Activated naive CD4-positive, alpha-beta T cell treated with Interleukin-2 at 50 U/mL for 16 hours (primary cell): ENCODE measurements around the gene MARK3.

ENCODE experiments used
- DNase-seq: peaks from one replicate; pipeline ENCODE4 v3.0.0-alpha.2; 2020

Gene MARK3

DNA sequence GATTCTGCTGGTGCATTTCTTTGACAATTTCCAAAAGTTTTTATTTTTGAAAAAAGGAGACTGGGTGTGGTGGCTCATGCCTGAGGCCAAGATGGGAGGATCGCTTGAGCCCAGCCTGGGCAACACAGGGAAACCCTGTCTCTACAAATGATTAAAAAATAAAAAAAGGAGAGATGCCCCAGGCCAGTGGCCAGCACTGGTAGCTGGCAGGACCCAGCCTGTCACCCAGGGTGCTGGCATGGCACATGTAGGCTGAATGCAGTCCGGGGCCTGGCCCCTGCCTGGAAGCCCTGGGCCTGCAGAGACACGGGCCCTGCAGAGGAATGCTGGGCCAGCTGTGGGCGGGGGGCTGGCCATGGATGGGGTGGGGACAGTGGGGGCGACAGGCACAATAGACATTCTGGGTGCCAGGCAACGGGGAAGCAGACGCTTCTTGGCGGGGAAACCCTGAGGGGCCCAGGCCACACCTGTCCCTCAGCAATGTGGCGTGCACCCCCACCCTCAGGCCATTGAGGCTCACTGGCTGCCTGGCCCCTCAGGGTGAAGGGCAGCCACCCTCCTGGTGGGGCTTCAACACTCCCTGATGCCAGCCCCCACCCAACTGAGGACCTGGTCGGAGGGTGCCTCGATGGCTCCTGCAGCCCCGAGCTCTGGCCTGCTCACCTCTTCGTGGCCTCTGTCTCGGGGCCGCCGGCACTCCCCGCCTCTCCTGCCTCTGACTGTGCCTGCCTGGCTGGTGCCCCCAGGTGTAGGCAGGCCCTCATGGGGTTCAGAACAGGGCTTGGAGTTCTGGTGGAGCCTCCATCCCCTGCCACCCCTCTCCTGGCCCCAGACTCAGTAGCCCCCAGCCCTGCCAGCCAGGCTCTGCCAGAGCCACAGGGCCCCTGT lies 155.8 kb downstream of the MARK3 start:
- no peak for DNase-seq

DNA sequence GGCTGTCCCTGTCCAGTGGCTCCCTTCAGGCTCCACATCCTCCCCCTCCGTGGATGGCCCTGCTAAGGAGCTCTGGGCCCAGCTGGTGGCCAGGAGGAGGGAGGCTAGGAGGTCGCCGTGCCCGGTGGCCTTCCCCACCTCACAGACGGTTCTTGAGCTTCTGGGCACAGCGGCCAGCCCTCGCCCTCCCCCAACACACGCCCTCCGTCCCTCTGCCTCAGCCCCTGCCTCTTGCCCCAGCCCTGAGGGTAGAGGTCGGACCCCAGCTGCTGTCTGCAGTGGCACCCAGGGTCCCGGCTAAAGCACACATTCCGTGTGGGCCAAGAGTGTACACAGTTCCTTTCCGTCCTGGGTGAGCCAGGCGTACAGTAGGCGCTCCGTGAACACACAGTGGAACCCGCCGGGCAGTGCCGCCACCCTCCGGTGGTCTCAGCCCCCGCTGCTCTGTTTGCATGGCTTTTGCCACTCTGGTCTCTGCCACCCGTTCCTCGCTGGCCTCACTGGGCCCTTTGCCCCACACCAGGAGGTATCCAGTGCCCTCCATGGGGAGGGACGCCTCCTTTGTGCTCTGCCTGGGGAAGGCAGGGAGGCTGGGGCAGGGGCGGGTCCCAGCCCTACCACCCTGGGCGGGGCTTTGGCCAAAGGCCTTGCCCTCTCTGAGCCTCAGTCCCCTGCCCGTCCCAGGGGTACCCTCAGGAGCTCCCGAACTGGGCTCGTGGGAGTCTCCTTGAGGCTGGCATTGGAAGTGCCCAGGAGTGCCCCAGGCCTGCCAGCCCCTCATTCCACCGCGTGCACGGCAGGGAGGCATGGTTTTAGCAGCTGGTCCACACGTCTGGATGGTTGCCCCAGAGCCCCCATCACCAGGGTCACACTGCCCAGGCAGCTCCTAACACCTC lies 156.7 kb downstream of the MARK3 start:
- no peak for DNase-seq

DNA sequence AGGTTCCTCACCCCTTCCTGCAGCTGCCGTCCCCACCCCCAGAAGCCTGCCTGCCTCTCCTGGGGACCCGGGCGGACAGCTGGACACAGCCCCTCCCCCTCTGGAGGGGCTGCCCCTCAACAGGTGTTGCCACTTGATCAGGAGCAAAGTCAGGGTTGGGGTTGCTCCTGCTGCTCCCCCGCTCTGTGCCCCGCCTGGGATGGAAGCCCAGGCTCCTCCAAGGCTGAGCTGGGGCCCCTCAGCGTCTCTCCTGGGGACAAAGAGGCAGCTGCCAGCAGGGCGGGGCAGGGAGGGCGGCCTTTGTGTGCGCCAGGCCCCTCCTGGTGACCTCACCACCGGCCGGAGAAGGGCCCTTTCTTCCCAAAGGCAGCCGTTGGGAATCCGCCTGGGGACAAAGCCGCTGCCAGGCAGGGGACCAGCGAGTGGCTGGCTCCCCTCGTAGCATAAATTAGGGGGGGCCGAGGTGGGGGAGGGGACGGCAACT lies 157.4 kb downstream of the MARK3 start:
- no peak for DNase-seq

DNA sequence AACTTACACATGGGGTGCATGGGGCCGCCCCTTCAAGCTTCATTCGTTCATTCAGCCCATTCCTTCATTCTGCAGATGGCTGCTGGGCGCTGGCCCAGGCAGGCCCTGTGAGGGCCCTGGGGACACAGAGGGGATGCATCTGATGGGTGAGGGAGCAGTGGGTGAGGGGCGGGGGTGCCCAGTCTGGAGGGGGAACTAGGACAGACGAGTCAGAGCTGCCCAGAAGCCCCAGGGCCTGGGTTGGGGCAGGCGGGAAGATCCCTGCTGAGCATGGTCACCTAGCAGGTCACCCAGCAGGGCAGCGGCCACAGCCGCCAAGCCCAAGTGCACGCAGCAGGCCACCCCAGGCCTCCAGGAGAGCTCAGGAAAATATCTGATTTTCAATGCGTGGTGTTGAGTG lies 157.9 kb downstream of the MARK3 start:
- DNase-seq, result no peak

DNA sequence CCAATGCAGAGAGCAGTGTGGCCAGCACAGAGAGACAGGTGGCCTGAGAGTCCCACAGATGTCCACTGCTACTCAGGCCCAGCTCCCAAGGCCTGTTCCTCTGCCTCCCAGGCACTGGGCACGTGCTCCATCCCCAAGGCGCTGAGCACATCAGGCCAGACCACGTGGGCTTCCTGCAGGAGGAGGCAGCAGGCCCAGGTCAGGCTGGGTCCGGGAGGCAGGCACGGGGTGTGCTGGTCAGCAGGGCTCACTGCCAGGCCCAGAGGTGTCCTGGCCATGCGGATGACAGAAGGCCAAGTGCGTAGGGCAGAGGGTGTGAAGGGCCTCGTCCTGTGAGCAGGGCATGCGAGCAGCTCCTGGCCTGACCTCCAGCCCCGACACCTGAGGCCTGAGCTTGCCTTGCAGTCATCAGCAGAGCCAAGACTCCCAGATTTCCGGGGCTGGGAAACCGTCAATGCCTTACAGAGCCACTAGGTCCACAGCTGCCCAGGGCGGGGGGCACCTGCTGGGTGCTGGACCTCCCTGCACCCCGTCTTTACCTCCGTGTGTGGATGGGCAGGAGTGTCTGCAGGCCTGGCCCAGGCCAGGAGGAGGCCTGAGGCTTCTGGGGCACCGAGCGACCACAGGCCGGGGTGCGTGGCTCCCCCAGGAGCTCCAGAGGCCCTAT lies 158.6 kb downstream of the MARK3 start:
- DNase-seq, result no peak

DNA sequence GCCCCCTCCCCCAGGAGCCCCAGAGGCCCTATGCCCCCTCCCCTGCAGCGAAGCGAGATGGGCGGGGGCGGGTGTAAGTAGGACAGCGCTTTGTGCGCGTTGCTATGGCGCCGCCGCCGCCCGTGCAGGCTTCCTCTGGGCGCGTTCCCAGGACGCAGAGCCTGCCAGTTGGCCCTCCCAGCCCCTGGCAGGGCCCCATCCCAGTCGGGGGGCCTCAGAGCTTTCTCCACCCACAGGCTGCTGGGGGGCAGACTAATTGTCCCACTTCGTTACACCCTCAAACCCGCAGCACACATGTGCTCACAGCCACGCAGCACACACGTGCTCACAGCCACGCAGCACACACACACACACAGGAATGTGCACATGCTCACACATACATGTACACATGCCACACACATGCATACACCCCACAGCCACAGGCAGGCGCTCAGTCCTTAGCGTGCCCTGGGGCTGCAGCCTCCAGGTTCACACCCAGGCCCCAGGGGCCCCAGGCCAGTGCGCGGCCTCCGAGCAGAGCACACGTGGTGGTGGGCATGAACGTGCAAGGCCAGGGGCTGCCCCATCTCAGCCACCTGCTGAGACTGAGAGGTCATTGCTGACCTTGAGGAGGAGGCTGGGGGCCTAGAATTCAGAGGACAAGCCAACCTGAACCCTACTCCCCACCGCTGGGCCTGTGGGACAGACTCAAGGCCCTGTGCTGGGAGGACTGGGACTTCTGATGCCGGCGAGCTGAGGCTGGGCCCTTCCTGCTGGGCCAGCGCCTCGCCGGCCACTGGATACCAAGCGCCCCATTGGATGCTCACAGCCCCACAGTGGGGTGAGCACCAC lies 159.4 kb downstream of the MARK3 start:
- DNase-seq, result no peak

DNA sequence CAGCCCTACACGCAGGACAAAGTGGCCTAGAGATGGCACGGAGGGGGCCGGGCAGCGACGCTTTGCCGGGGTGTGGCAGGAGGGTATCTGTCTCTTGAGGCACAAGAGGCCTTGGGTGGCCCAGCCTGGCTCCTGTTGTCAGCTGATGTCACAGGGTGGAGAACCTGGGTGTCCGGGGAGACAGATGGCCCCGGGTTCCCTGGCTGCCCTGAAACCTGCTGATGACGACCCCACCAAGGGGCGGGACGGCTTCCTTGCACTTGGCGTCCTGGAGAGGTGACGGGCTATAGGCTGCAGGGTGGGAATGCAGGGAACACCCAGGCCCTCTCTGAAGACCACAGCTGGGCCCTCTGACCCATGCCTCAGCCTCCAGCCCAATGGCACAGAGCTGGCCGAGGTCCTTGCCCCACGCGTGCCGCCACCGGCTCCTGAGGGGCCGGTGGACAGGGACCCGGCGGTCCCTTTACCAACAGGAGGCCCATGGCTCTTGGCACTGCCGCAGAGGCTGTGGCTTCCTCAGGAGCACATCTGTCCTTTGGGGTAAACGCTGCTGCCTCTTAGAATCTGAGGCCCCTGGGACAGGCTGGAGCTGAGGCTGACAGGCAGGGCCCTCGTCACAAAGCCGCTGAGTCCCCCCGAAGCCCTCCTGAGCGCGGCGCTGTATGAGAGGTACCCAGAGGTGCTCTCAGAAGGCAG lies 160.2 kb downstream of the MARK3 start:
- no peak for DNase-seq

DNA sequence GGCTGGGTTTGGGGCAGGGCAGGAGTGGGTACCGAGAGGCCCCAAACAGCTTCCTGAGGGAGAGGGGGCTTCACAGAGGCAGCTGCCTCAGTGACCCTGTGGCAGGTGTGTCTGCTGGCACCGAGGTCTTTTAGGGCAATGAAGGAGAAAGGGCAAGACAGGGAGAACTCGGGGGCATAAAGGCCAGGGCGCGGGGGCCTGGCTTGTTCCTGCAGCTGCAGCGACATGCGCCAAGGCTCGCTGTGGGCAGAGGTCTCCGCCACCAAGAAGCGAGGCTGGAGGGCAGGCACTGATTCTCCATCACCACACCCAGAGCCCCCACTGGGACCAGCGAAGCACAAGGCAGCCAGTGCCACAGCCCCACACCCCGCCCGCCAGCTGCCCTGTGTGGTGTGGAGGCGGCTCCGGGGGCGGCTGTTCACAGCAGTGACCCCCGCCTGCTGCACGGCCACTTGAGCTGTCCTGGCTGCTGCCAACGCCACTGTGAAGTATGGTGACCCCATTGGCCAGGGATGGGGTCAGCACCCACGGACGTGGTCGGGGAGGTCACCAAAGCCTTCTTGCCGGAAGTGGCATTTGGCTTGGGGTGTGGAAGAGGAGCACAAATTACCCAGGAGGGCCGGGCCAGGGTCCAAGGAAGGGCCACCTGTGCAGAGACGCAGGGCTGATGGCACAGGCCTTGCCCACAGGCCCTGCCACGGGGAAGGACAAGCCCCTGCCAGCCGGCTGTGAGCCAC lies 160.9 kb downstream of the MARK3 start:
- DNase-seq, result no peak

DNA sequence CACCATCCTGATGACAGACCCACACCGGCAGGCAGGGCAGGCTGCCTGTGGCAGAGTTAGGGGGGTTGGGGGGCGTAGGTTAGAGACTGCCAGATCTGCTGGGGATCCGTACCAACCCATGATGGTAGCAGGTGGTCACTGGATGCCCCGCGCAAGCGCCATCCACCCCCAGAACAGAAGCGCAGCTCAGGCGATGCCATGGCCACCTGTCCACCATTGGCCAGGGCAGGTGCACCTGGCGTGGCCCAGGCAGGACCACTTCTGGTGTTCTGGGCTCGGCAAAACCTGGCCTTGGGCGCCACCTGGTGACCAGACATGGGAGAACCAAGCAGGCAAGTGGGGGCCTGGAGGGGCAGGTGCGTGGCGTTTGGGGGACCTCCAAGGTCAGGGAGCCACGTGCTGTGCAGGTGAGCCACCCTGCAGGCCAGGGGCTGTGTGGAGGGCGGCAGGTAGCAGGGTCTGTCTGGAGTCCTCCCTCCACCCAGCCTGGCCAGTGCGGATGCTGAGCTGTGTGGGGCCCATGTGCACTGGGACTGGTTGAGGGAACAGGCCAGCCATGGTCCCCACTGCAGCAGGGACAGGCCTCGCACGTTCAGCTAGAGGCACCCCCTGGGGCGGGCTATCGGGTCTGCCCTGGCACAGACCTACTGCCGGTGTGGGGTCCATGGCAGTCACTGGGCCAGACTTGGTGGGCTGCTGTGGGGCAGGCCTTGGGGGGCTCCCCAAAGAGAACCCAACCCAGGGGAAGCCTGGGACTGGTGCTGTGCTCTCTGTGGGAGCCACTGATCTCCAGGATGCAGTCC lies 161.6 kb downstream of the MARK3 start:
- DNase-seq, result peak; percentile 79

DNA sequence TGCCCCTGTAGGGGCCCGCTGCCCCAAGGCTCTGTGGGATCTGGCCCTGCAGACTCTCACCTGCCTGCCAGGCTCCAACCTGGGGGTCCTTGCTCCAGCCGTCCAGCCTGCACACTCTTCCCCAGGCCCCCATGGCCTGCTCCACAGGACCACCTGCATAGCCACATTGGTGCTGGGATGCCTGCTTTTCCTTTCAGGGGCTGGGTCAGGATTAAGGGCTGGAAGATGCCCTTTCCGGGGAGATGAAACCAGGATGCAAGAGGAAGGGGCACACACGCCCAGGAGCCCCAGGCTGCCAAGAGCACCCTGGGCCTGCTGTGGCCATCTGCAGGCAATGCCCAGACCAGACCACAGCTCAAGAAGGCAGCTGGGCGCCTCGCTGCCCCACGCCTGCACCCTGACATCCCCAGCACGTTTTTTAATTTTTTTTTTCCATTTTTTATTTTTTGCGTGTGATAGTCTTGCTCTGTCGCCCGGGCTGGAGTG lies 162.3 kb downstream of the MARK3 start:
- no peak for DNase-seq

DNA sequence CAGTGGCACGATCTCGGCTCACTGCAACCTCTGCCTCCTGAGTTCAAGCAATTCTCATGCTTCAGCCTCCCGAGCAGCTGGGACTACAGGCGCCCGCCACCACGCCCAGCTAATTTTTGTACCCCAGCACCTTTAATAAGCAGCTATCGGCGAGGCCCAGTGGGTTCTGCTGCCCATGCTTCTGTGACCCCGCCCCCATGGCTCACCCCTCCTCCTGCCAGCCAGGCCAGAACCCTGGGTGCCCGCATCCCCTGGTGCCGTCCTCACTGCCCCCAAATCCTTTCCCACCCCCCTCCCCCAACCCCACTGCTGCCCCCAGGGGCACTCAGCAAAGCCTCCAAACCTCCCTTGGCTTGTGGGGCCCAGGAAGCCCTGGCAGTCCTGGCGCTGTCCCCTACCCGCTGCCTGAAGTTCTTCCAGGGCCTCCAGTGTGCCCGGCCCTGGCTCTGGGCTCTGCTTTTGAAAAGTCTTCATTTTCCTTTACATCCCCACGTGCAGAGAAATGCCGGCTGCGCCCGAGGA lies 162.8 kb downstream of the MARK3 start:
- no peak for DNase-seq

DNA sequence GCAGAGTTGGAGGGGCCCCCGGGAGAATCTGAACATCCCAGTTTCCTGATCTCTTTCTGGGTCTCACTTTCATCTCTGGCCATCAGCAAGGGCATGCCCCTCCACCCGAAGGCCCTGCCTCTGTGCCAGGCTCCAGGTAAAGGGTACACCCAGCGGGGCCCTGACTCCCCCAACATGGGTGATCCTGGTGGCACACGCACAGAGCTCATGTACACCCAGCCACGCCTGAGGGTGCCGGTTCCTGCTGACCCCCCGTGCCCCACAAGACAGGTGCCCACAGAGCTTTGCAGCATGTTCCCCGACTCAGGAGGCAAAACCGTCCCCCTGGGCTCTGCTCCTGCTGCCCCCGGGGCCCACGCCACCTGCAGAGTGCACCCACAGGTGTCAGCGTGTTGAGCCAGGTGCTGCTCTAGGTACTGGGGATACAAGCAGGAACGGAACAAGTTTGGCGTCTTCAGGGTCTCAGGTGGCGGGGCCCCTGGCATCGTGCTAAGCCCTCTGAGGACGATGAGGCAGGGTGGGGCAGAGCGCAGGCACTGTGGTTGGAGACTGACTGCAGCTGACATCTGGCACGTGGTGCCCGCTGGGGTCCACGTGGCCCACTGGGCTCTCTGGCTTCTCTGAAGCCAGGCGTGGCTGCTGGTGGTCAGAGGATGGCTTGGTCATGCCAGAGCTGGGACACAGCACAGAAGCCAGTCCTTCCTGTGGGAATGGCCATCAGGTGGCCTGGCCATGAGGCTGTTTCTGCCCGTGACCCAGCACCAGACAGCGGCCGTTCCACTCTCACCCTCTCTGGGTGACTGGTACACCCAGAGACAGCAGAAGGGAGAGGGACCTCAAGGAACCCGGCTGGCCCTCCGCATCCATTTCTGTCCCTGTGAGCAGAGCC lies 163.5 kb downstream of the MARK3 start:
- no peak for DNase-seq

DNA sequence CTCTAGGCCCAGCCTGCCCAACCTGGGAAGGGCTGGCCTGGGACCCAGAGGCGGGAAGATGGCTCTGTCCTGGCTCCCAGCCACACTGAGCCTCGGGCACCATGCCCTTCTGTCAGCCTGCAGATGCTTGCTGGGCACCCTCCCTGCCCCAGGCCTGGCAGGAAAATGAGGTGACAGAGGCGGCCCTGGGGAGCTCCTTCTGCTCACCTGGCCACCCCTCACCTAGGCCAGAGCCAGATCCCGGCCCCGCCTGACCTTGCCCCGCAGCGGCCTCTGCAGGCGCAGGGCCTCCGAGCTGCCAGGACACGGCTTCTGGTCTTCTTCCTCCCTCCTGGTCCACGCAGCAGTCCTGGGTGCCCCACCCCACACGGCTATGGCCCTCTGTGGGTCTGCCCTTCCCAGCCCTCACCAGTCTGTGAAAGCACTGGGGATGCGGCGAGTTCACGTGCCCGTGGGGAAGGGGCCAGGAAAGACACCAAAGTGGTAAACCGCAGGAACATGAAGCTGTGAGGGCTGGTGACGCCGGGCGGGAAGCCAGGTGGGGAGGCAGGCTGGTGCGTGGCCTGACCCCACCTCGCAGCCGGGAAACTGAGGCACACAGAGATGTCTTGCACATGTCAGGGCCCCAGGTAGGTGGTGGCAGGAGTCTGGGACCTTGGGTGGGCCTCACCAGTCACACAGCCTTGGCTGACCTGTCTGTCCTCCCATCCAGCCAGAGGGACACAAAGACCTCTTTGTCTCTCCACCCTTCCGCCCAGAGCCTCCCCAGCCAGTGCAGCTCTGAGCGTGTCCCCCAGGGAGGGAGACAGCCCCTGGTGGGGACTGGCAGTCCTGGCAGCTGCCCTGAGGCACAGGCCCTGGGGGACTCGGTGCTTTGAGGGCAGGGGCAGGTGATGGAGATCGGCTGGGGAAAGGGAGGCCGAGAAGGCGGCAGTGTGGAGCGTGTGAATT lies 164.4 kb downstream of the MARK3 start:
- no peak for DNase-seq

DNA sequence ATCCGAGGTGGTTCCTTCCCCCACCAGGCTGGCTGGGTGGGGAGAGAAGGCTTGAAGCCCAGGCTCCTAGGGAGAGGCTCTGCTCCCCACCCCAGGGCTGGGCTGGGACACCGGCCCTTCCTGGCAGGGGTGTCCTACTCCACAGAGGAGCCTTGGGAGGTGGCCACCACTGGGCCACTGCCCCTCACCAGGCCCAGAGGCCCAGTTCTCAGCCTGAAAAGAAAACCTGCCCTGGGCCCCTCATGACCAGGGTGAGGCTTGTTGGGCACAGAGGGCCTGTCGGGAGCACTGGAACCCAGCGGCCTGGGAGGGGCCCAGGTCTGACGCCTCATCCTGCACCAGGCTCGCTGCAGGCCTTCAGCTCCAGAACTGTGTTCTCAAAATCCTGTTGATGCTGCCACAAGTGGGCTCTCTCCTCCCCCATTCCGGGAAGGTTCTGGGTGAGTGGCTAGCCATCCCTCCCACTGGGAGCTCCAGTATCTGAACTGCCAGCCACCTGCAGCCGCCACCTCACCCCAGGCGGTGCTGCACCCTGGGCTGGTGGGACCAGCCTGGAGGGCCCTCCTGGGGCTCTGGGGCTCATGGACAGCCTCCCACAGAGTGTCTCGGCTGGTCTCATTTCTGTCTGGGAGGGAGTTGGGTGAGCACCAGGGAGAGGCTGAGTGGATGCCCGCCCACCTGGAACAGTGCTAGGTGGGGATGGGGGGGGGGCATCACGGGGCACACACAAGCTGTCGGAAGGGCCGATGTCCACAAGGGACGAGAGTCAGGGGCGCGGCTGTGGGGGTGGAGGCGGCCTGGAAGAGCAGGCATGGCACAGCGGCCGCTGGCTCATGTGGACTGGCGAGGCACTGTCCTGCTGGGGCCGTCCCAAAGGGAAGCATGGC lies 165.5 kb downstream of the MARK3 start:
- no peak for DNase-seq

DNA sequence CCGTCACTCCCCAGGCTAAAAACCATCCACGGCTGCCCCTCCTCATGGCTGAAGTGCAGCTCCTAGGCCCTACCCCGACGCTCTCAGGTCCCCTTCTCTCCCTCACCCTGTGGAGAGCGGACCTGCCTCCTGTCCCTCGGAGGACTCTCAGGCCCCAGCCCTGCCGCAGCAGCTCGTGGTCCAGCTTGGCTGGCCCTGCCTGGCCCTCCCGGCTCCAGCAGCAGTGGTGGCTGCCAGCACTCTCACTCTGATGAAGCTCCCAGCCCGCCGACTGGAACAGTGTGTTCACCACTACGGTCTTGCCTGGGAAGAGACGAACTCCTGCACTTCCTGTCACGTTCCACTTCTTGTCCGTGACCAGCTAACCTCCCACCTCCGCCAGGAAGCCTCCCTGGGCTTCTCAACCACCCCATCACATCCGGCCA lies 166.1 kb downstream of the MARK3 start:
- no peak for DNase-seq
